H1 (cell line): Measurements from ENCODE around the gene RPSA. TPM values are rescaled to one million over a fixed set of nuclear protein-coding genes. Genes with fewer than 3 reads are reported as not detected.

ENCODE experiments used
- CTCF ChIA-PET: fragments of 300-600 bp; sonication (Branson Sonifier 250); formaldehyde crosslinking; loops from one replicate; lab custom pipeline; 2021; ENCODE audit not compliant: partially characterized antibody; lab: Charles Lee
- POLR2A ChIA-PET: fragments of 300-600 bp; sonication (Branson Sonifier 250); formaldehyde crosslinking; loops from one replicate; lab custom pipeline; 2021; ENCODE audit warnings: inconsistent platforms; ENCODE audit not compliant: partially characterized antibody; lab: Charles Lee
- DNase-seq, 2 experiments: peaks; one replicate each; pipeline versions ENCODE4 v3.0.0 to v3.0.0-alpha.2; 2010 to 2022; ENCODE audit warnings: low spot score in 2 of 2, low read depth in 1 of 2, mixed read lengths in 1 of 2
- FAIRE-seq: peaks from 2 replicates; lab custom pipeline; 2011; peaks lifted over from hg19 to GRCh38; lab: Jason Lieb, UNC
- H2AFZ ChIP-seq: 2 replicates; pipeline ENCODE4 v1.8.1; 2012; ENCODE audit warnings: low read length, inconsistent platforms
- H2AK5ac ChIP-seq: 2 replicates; pipeline ENCODE4 v1.6.1; 2013; ENCODE audit warnings: low read depth, low read length
- H2BK120ac ChIP-seq: replicated peaks from 2 replicates; pipeline ENCODE3; 2013; ENCODE audit warnings: low read depth, low read length, inconsistent platforms
- H2BK12ac ChIP-seq: 2 replicates; pipeline ENCODE4 v1.6.1; 2013; ENCODE audit warnings: low read depth, low read length
- H2BK15ac ChIP-seq: 2 replicates; pipeline ENCODE4 v1.6.1; 2013; ENCODE audit warnings: low read length
- H2BK20ac ChIP-seq: 2 replicates; pipeline ENCODE4 v1.6.1; 2013; ENCODE audit warnings: low read length
- H2BK5ac ChIP-seq: 2 replicates; pipeline ENCODE4 v1.6.1; 2013; ENCODE audit warnings: low read depth, low read length
- H3K14ac ChIP-seq: 2 replicates; pipeline ENCODE4 v1.6.1; 2013; ENCODE audit warnings: inconsistent platforms; ENCODE audit not compliant: insufficient read length
- H3K18ac ChIP-seq: 2 replicates; pipeline ENCODE4 v1.6.1; 2013; ENCODE audit warnings: low read length; ENCODE audit errors: extremely low read depth
- H3K23ac ChIP-seq: 2 replicates; pipeline ENCODE4 v1.6.1; 2013; ENCODE audit warnings: inconsistent platforms; ENCODE audit not compliant: insufficient read length
- H3K23me2 ChIP-seq: 2 replicates; pipeline ENCODE4 v1.6.1; 2013; ENCODE audit warnings: low read depth, low read length
- H3K27ac ChIP-seq: 2 replicates; pipeline ENCODE4 v1.6.1; 2011; ENCODE audit warnings: low read depth, low read length, inconsistent platforms
- H3K27me3 ChIP-seq, 4 experiments: replicated peaks in 1 of 4; 1 replicate in 1 of 4; 2 replicates in 3 of 4; pipeline versions ENCODE4 v1.6.1 to v1.8.1; 2011 to 2013; ENCODE audit warnings: low read length in 3 of 4, mild to moderate bottlenecking in 3 of 4, inconsistent platforms in 2 of 4, mixed read lengths in 2 of 4, moderate library complexity in 1 of 4; ENCODE audit not compliant: control insufficient read depth in 3 of 4, insufficient read depth in 3 of 4; ENCODE audit errors: extremely low read depth in 1 of 4
- H3K36me3 ChIP-seq, 4 experiments: 2 replicates each; pipeline versions ENCODE4 v1.6.1 to v1.8.1; 2011 to 2013; ENCODE audit warnings: mild to moderate bottlenecking in 4 of 4, low read length in 3 of 4, moderate library complexity in 2 of 4, control low read depth in 1 of 4, inconsistent platforms in 1 of 4; ENCODE audit not compliant: insufficient read depth in 4 of 4, control insufficient read depth in 2 of 4
- H3K4ac ChIP-seq: replicated peaks from 2 replicates; pipeline ENCODE3; 2013; ENCODE audit warnings: low read length, low read depth, mixed read lengths, inconsistent platforms; ENCODE audit not compliant: insufficient read length
- H3K4me1 ChIP-seq, 4 experiments: replicated peaks in 1 of 4; 1 replicate in 1 of 4; 2 replicates in 3 of 4; pipeline versions ENCODE4 v1.6.1 to v1.8.1; 2011 to 2013; ENCODE audit warnings: low read length in 3 of 4, inconsistent platforms in 2 of 4, mixed read lengths in 1 of 4; ENCODE audit not compliant: insufficient read depth in 4 of 4, control insufficient read depth in 3 of 4
- H3K4me2 ChIP-seq, 2 experiments: 2 replicates each; pipeline versions ENCODE4 v1.6.1 to v1.8.1; 2011 to 2013; ENCODE audit warnings: low read depth in 2 of 2, low read length in 2 of 2, control low read depth in 1 of 2, inconsistent platforms in 1 of 2, mild to moderate bottlenecking in 1 of 2; ENCODE audit not compliant: insufficient read depth in 1 of 2
- H3K4me3 ChIP-seq, 4 experiments: fragments of 200-600, 300-600 bp in 1 of 4; sonication (generic), shearing (Covaris generic), sonication (Bioruptor Twin) in 1 of 4; 2 replicates each; pipeline versions ENCODE4 v1.5.1 to v1.8.1; 2011 to 2016; ENCODE audit warnings: low read length in 4 of 4, low read depth in 3 of 4, control low read depth in 2 of 4, inconsistent platforms in 2 of 4, mild to moderate bottlenecking in 2 of 4, mixed read lengths in 1 of 4, moderate library complexity in 1 of 4; ENCODE audit not compliant: insufficient read depth in 2 of 4; ENCODE audit errors: extremely low read depth in 1 of 4
- H3K56ac ChIP-seq: replicated peaks from 2 replicates; pipeline ENCODE3; 2013; ENCODE audit warnings: low read depth, mild to moderate bottlenecking, mixed read lengths, low read length, inconsistent platforms; ENCODE audit not compliant: insufficient read length
- H3K79me1 ChIP-seq: 2 replicates; pipeline ENCODE4 v1.6.1; 2013; ENCODE audit warnings: low read depth, low read length, control low read depth
- H3K79me2 ChIP-seq, 2 experiments: 2 replicates each; pipeline versions ENCODE4 v1.6.1 to v1.8.1; 2012 to 2013; ENCODE audit warnings: low read length in 2 of 2, mild to moderate bottlenecking in 2 of 2, inconsistent platforms in 1 of 2; ENCODE audit not compliant: insufficient read depth in 2 of 2, control insufficient read depth in 1 of 2
- H3K9ac ChIP-seq, 4 experiments: replicated peaks in 1 of 4; 1 replicate in 1 of 4; 2 replicates in 3 of 4; pipeline versions ENCODE4 v1.6.1 to v1.8.1; 2011 to 2013; ENCODE audit warnings: low read depth in 3 of 4, low read length in 3 of 4, control low read depth in 2 of 4, mild to moderate bottlenecking in 2 of 4, moderate library complexity in 2 of 4, inconsistent platforms in 1 of 4; ENCODE audit errors: extremely low read depth in 1 of 4
- H3K9me3 ChIP-seq, 2 experiments: 2 replicates each; pipeline versions ENCODE4 v1.6.1 to v1.8.1; 2012 to 2013; ENCODE audit warnings: mild to moderate bottlenecking in 2 of 2, moderate library complexity in 2 of 2, control low read depth in 1 of 2, inconsistent platforms in 1 of 2, low read depth in 1 of 2, low read length in 1 of 2, mixed read lengths in 1 of 2; ENCODE audit not compliant: insufficient read depth in 2 of 2
- H4K20me1 ChIP-seq, 2 experiments: replicated peaks in 1 of 2; 2 replicates each; pipeline versions ENCODE3 to v1.8.1; 2011 to 2013; ENCODE audit warnings: inconsistent platforms in 2 of 2, low read length in 2 of 2, mild to moderate bottlenecking in 1 of 2; ENCODE audit not compliant: insufficient read depth in 2 of 2, control insufficient read depth in 1 of 2
- H4K5ac ChIP-seq: 2 replicates; pipeline ENCODE4 v1.6.1; 2013; ENCODE audit warnings: low read length, low read depth, mixed read lengths, inconsistent platforms; ENCODE audit not compliant: insufficient read length
- H4K8ac ChIP-seq: 2 replicates; pipeline ENCODE4 v1.8.0; 2013; ENCODE audit warnings: mild to moderate bottlenecking, moderate library complexity, low read length, inconsistent platforms; ENCODE audit not compliant: insufficient read depth; ENCODE audit errors: extremely low read depth
- H4K91ac ChIP-seq: replicated peaks from 2 replicates; pipeline ENCODE3; 2013; ENCODE audit warnings: low read length, mixed read lengths, inconsistent platforms; ENCODE audit not compliant: insufficient read length
- POLR2AphosphoS5 ChIP-seq: IDR thresholded peaks from 2 replicates; pipeline ENCODE4 v1.6.1; 2011; ENCODE audit warnings: low read depth, low read length
- SIN3A ChIP-seq, 2 experiments: IDR thresholded peaks in 1 of 2; conservative IDR thresholded peaks in 1 of 2; 2 replicates each; pipeline ENCODE4 v1.6.1; 2011 to 2012; ENCODE audit warnings: low read length in 2 of 2, improper control_type of control experiment in 1 of 2, low read depth in 1 of 2, mild to moderate bottlenecking in 1 of 2
- SIRT6 ChIP-seq: IDR thresholded peaks from one replicate; pipeline ENCODE4 v1.7.1; 2012; ENCODE audit warnings: low read length, inconsistent platforms
- polyA plus RNA-seq, 7 experiments: library from polyadenylated mRNA; depleted of rRNA in 3 of 7; stranded (reverse) in 5 of 7; unstranded in 2 of 7; fragments of >200 nt in 5 of 7; fragments of 200-250 nt in 2 of 7; gene quantifications; 1 replicate in 5 of 7; 2 replicates in 1 of 7; 4 replicates in 1 of 7; pipeline versions ENCODE4 v1.2.1 to v1.2.3, GENCODE V29; 2011 to 2013; ENCODE audit warnings: missing spikeins in 2 of 7, mixed read lengths in 2 of 7
- total RNA-seq: library from RNA; stranded (reverse); fragmentation: NEBNext Ultra II Directional; extraction: Animal tissue kit (Norgen Biotek cat#: 25700); gene quantifications from 2 replicates; pipeline ENCODE4 v1.2.1, GENCODE V29; 2021

RPSA gene
- total and polyA plus RNA-seq, 2 of the 8 experiments (the other 6 are each of a cell fraction or from before 2014, with no cell fraction given), result 2,661 to 7,468 TPM

- Histone ChIP-seq H2BK20ac (no peak overlapping the region), H4K5ac (no peak overlapping the region), H3K4ac (no peak overlapping the region), H3K36me3 (no peaks in the 10 kb centered on the region), H4K20me1 (no peaks in the 10 kb centered on the region), H3K79me2 (no peaks in the 10 kb centered on the region), H4K91ac (no peak overlapping the region), H3K56ac (no peak overlapping the region), H4K8ac (no peak overlapping the region), H2BK120ac (no peak overlapping the region), H3K27ac (no peak overlapping the region), H3K18ac (no peak overlapping the region), H3K4me3 (no peak overlapping the region), H3K23ac (no peak overlapping the region), H2BK5ac (no peak overlapping the region), H2AK5ac (no peak overlapping the region), H2BK15ac (no peak overlapping the region), H3K27me3 (no peaks in the 10 kb centered on the region), H3K23me2 (no peaks in the 10 kb centered on the region), H2AFZ (no peak overlapping the region), H3K9me3 (peaks cover 7 to 10% of the 10 kb centered on the region in 2 experiments; a peak in 3 of 4 replicates), H3K79me1 (no peaks in the 10 kb centered on the region), H3K14ac (no peak overlapping the region), H3K4me1 (peaks cover 0 to 5% (median 0%) of the 10 kb centered on the region in 4 experiments; a peak in 2 of 7 replicates), H2BK12ac (no peak overlapping the region), H3K4me2 (no peak overlapping the region), H3K9ac (no peak overlapping the region)
- ChIA-PET CTCF (interaction anchor here (0.6 to 11.5 kb wide), 3 partner anchors 80 to 246 kb away, joined by 3 to 169 read pairs (median 9); no protein-coding TSS in a partner anchor), POLR2A (interaction anchor here (1.0 kb wide), 1 partner anchor 33 kb away, joined by 7 read pairs; the partner anchor contains the start of gene RPSA)
- no peak for DNase-seq
- no peak for FAIRE-seq
- TF ChIP-seq SIRT6, result no peak
- TF ChIP-seq POLR2AphosphoS5, result no peak
- TF ChIP-seq SIN3A (conservative IDR thresholded peaks at IDR 0.05 in 1 of 2, IDR thresholded peaks at IDR 0.05 in 1 of 2; ENCODE audit: low read depth in 1 of 2, low read length in 2 of 2), result no peak
Observed at GRCh38 chr3:39372833-39373232, 33.7 kb upstream of the RPSA start.
